GM21723 (cell line): ENCODE measurements around the gene TBC1D10A.

ENCODE experiments used
- ATAC-seq: cut with Tn5 transposase; IDR thresholded peaks from one replicate; pipeline ENCODE4 v1.9.1; 2021; ENCODE audit warnings: mild to moderate bottlenecking, moderate library complexity; ENCODE audit not compliant: unreplicated experiment

Gene TBC1D10A

GRCh38 chr22:30302810-30303138, 24.0 kb downstream of the TBC1D10A start:
- ATAC-seq: no peak

GRCh38 chr22:30301995-30302809, 24.5 kb downstream of the TBC1D10A start:
- ATAC-seq: no peak

- ATAC-seq: no peak
These were observed 27.4 kb downstream of the TBC1D10A start for GRCh38 chr22:30299322-30299721.

- no peak for ATAC-seq
These were observed 28.6 kb downstream of the TBC1D10A start for GRCh38 chr22:30297991-30298701.

GRCh38 chr22:30297276-30297990, 29.3 kb downstream of the TBC1D10A start:
- no peak for ATAC-seq

GRCh38 chr22:30296833-30297232, 29.9 kb downstream of the TBC1D10A start:
- no peak for ATAC-seq

- no peak for ATAC-seq
These were observed 30.4 kb downstream of the TBC1D10A start for GRCh38 chr22:30296324-30296723.

GRCh38 chr22:30295576-30295975, 31.2 kb downstream of the TBC1D10A start:
- ATAC-seq: no peak

- ATAC-seq: no peak
These were observed 31.9 kb downstream of the TBC1D10A start for GRCh38 chr22:30294830-30295229.

- ATAC-seq: no peak
These were observed 32.7 kb downstream of the TBC1D10A start for GRCh38 chr22:30294066-30294465.

GRCh38 chr22:30293026-30293425, 33.7 kb downstream of the TBC1D10A start:
- ATAC-seq: no peak

GRCh38 chr22:30292069-30292970, 34.4 kb downstream of the TBC1D10A start:
- no peak for ATAC-seq

GRCh38 chr22:30291058-30291892, 35.5 kb downstream of the TBC1D10A start:
- ATAC-seq: no peak

- ATAC-seq: no peak
These were observed 36.2 kb downstream of the TBC1D10A start for GRCh38 chr22:30290342-30291057.

- peak; percentile 4 for ATAC-seq
These were observed 36.8 kb downstream of the TBC1D10A start for GRCh38 chr22:30289980-30290313.

GRCh38 chr22:30289141-30289979, 37.4 kb downstream of the TBC1D10A start, which contains the start of gene CASTOR1:
TSS of gene CASTOR1 (minus strand) at chr22:30289505. CDS start at chr22:30289497, 8 bp downstream.
- peak; percentile 66 for ATAC-seq

GRCh38 chr22:30288419-30289140, 38.2 kb downstream of the TBC1D10A start:
- no peak for ATAC-seq
